ENCODE data around the gene MAP1B.

DNA sequence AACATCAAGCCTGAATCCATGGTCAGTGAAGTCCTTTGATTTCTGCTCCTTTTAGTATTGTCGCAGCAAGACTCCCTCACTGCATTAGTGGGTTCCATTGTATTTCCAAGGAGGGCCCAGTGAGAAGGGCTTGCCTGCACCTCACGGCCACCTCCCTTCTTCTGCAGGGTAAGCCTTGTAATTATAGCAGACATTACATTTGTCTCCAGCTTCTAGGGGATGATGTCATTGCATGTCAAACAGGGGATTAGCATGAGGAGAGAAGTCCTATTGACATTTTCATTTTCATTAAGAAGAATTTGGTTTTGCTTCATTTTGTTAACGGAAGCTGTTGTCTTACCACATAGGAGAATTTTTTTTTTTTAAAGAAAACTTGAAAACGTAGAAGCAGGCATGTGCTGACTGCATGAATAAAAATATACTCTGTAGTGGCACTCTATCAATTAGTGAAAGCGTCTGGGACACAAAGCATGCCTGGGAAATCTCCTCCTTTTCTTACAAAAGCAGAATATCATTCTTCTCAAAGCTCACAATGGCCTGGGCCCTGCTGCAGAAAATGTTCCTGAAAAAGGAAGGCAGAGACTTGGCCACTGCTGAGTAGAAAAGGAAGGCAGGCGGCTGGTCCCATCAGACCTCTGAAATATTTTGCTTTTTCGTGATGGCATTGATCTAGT, 27.1 kb downstream of the MAP1B start:
- TF ChIP-seq EZH2 (IDR thresholded peaks at IDR 0.05; ENCODE audit: borderline replicate concordance, low read length) (no peak), CTCF (IDR thresholded peaks at IDR 0.05; ENCODE audit: low read length) (no peak)

All from OCI-LY1 (cell line).